ENCODE results near the gene RNF115.
A peak's percentile ranks its signal among the peaks of the same experiment; 100 is the strongest.
"Not testable (repeated sequence)": the region's sequence is repeated elsewhere in the genome, so short reads cannot be mapped to it uniquely, and the experiment has no call there.

Gene RNF115

DNA sequence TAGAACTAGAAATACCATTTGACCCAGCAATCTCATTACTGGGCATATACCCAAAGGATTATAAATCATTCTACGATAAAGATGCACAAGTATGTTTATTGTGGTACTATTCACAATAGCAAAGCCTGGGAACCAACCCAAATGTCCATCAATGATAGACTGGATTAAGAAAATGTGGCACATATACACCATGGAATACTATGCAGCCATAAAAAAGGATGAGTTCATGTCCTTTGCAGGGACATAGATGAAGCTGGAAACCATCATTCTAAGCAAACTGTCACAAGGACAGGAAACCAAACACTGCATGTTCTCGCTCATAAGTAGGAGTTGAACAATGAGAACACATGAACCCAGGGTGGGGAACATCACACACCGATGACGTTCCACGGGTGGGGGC, 97.7 kb downstream of the RNF115 start:
- DNase-seq: not testable (repeated sequence)

DNA sequence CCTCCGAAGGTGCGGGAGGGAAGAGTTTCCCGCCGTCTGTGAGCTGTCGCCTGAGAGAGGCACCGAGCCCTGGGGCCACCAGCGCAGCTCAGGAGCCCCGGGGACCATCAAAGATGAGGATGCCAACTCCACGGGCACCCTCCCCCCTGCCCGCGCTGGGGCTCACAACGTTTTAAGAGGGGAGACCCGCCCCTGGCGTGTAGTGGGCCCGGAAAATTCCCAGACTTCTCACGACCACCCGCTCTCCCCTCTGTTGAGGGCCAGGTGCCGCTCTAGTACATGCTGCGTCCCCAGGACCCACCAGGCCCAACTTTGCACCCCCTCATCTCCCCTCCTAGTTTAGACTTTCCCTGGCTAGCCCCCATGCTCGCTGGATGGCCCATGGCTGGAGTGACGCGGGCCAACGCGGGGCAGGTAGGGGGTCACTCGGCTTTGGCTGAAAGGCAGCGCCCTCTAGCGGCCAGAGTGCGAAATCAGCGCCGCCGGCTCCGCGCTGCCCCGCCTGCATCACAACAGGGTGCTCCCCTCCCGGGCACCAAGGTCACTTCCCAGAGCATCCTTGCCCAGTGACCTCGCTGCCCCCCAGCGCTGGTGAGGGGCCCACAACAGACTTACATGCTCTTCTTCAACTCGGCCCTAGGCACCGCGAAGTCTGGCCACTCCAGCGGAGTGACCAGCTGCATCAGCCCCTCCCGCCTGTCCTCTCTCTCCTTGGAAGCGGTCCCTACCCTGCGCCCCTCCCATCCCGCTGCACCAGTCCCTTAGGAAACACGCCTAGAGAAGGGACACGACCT, 102.8 kb downstream of the RNF115 start:
- peak; percentile 59 for DNase-seq

DNA sequence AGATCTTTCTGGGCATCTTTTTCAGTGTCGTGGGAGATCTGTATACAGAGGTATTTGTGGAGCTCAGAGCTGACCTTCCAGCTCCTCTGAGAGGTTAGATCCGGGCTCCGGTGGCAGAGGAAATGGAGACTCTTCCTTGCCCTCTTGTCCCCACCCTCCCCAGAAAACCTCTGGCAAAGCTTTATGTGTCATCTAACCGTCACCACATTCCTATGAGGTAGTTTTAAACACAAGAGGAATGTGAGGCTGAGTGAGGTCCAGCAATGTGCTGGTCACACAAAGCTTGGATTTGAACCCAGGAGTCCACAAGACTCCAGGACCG, 103.4 kb downstream of the RNF115 start:
- DNase-seq: peak; percentile 83

DNA sequence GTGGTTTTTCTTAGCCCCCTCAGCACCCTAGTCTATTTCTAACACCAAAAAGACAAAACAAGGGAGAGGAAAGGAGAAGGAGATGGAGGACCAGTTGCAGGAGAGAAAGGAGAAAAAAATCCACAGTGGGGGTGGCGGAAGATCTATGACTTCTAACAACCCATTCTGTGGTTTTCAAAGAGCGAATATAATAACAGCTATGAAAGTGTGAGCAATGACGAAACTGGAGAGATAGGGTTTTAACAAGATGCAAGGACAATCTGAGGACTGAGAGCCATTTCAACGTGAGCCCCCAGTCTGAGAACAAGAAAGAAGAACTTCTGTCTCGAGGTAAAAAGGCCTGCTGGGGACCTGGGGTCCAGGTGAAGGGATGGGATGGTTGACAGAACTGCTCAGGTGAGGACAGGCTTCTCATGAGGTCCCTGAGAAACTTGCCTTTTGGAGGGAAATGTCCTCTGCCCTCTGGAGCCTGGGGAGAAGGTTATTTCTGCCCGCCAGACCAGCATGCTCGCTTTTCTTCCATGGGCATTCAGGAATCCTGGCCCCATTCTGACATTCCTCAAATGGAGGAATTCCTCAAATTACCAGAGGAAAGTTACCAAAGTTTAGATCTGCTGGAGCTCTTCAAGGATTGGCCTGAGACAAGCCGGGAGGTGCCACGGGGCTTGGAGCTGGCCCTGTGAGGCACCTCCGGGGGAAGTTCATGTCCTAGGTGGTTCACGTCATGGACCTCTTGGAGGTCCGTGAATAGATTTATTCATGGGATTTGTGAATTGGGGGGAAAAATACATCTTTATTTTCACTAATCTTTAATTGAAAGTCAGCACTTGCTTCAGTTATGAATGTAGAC, 104.4 kb downstream of the RNF115 start, which contains the start of gene CD160:
CD160 (plus strand) TSS at position 270 of the 850 bp plus-strand sequence. CDS start 8,829 bp downstream, outside the sequence.
- DNase-seq: no peak

DNA sequence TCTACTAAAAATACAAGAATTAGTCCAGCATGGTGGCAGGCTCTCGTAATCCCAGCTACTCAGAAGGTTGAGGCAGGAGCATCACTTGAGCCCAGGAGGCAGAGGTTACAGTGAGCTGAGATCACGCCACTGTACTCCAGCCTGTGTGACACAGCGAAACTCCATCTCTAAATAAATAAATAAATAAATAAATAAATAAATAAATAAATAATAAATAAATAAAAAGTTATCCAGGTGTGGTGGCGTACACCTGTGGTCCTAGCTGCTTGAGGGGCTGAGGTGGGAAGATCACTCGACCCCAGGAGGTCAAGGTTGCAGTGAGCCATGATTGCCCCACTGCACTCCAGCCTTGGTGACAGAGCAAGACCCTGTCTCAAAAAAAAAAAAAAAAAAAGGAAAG, 105.4 kb downstream of the RNF115 start:
- not testable (repeated sequence) for DNase-seq

DNA sequence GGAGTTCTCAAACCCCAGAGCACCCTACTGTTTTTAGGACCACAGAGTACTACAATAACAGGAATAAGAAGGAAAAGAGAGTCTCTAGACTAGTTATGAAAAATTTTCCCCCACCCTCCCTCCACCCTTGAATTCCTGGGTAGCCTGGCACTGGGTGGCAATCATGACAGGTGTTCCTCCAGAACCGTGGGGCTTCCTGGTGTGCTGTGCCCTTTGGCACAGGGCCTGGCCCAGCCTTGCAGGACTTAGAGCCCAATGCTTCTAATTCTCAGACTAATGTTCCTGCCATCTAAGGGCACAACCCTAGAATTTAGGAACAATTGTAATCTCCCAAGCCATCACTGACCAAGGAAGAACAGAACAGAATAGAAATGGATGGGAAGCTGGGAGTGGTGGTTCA, 106.1 kb downstream of the RNF115 start:
- DNase-seq: no peak

DNA sequence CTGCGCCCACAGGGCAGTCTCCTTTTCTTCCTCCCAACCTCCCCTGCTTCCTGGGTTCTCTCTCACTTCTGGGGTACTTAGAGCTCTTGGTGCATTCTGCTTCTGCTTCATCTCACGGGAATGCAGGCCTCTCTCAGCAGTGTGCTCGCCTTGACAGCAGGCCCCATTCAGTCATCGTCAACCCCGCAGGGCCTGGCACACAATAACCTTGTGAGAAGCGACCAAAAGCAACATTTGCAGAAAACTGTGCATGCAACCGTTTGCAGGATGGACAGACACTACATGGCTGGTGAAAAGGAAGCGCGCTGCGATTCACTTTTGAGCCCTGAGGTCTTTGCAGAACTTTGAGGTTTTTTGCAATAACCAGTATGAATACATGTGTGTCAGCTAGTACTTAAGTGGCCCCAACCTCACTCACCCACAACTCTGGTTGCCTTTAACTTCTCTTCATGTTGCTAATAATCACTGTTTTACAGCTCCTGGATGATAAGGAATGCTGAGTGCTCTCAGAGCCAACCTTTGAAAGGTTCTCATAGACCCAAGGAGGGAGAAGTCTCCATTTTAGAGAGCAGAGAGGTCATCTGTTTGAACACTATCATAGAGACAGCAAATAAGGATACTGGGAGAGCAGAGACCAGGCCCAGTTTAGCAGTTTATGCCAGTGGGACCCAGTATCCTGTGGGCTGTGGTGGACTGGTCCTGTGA, 107.1 kb downstream of the RNF115 start:
- DNase-seq: no peak

DNA sequence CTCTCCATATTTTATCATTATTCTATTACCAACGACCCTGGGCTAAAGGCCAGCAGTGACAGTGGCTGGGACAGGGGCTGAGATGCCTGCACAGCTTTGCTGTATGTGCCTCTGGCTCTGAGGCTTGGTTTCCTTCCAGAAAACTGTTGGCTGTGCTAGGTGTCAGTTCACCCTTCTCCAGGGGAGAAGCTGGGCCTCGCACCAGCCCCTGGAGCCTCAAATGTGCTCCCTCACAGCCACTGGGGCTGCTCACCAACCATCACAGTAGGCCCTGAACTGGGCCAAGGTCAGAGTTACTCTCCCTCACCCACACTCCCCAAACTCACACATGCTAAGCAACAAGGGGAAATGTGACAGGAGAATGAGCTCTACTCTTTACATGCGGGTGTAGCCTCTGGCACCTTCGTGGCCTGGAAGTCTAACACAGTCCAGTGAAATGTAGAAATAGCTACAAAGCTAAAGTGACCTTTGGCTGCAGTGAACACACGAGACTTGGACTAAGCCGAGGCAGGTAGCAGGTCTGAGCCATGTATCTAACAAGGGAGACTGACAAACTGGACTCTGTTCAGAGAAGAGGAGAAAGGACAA, 109.3 kb downstream of the RNF115 start:
- no peak for DNase-seq

DNA sequence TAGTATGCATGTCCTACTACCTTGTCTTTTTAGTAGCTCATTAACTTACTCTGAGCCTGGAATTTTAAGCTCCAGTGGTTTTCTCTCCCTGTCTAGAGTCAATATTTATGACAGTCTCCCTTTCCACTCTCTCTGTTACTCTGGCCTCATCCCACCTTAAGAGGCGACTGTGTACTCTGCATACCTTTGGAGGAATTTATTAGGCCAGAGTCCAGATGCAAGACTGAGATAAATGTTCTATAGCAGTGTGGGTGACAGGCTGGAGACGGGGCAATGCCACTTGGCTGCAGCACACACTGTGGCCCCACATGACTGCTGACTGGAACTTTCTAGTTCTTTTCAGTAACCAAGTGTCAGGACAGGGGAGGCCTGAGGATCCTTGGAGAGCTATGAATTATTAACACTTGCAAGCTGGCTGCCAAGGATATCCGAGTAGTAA, 112.7 kb downstream of the RNF115 start:
- no peak for DNase-seq

DNA sequence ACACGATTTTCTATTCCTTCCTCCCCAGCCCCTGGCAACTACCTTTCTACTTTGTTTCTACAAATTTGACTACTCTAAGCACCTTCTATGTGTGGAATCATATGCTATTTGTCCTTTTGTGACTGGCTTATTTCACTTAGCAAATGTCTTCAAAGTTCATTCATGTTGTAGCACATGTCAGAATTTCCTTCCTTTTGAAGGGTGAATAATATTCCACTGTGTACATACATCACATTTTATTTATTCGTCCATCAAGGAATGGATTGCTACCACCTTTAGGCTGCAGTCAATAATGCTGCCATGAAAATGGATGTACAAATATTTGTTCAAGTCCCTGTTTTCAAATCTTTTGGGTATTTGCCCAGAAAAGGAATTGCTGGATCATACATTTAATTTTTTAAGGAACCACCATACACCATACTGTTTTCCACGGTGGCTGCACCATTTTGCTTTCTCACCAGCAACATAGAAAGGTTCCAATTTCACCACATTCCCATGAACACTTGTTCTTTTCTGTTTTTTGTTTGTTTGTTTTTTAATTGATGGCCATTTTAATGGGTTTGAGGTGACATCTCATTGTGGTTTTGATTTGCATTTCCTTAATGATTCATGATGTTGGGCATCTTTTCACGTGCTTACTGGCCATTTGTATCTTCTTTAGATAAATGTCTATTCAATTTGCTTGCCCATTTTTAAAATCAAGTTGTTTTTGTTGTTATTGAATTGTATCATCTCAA, 113.4 kb downstream of the RNF115 start:
- DNase-seq: no peak

DNA sequence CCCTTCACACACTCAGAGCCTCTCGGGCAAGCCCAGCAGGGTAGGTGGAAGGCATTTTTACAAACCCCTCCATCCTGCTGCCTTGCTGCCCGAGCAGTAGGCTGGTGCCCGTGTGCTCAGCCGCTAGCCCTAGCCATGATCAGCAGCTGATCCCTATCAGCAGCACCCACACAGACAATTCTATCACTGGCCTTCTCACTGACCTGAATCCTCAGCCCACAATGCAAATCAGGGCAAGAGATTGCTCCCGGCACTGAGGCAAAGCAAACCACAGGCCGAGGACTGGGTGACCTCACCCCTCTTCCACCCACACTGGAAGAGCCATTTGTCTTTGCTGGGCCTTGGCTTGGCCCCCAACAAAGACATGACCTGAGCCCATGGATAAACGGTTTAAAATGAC, 115.8 kb downstream of the RNF115 start:
- no peak for DNase-seq

DNA sequence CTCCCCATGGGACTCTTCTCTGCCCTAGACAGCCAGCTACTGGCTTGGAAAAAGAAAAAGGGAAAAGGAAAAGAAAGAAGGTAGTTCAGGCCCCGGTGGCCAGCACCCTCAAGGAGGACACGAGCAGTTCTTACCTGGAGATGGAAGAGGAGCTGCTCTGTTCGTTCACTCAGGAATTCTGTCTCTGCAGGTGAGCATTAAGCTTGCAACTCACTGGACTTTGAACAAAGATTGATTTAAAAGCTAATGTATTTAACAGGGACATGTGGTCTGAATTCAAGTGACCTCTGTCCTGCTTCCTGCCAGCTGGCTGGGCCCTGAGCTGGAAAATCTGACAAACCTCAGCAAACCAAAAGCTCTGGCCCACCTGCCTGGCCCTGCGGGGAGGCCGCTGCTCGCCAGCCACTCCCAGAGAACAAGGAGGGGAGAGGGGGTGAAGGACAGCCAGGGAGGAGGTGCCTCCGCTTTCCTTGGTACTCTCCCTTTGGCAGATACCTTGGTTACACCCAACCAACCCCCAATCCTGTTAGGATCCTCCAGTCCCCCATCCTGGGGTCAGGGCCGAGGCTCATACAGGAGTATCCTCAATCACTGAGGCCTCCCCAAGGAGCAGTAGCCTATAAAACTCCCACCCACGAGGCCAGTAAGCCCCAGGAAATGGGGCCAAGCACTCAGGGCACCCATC, 116.6 kb downstream of the RNF115 start, which contains the start of gene PDZK1:
PDZK1 (minus strand) TSS at position 186 of the 685 bp plus-strand sequence. CDS start 19,347 bp downstream, outside the sequence.
- no peak for DNase-seq

DNA sequence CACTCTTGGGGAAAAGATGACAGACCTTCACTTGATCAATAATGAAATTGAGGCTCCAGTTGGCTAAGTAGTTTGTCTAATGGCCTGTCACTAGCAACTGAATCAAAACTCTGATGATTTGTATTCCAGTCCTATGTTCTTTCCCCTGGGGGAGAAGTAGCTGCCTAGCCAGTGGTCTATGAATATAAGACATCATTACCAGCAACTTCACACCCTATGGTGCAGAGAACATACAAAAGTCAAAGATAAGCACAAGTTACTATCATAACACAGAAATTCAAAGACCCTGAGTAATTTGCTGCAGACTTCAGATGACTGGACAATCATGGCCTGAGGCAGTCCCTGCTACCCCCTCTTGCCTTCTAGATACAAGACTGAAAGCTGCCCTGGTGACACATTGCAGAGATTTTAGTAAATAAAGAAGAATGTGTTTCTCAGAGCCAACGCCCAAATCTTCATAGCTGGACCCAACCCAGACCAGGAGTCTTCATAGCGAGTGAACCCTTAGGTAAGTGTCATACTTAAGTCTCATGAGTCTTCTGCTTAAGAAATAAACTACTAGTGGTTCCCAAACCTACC, 117.7 kb downstream of the RNF115 start:
- peak; percentile 31 for DNase-seq

DNA sequence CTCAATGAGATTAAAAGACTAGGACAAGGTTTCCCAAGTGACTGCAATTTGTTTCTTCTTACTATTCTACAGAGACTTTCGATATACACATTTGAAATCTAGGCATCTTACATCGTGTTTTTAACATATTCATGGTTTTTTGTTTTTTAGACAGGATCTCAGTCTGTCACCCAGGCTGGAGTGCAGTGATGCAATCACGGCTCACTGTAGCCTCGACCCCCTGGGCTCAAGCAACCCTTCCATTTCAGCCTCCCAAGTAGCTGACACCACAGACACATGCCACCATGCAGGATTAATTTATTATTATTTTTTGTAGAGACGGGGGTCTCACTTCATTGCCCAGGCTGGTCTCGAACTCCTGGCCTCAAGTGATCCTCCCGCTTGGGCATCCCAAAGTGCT, 118.3 kb downstream of the RNF115 start:
- DNase-seq: no peak

DNA sequence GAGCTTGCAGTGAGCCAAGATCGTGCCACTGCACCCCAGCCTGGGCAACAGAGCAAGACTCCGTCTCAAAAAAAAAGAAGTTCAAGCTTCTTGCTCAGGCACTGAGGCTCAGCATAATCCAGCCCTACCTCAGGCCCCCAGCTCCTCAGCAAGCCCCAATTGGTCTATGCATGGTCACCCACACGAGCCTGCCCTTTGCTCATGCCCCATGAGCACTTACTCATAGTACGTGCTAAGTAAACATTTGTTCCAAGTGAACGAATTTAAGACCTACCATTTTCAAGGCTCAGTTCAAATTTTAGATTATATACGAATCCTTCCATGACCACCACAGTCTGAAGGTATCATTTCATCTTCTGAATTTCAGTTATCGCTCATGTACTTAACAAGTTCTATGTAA, 121.1 kb downstream of the RNF115 start:
- no peak for DNase-seq

DNA sequence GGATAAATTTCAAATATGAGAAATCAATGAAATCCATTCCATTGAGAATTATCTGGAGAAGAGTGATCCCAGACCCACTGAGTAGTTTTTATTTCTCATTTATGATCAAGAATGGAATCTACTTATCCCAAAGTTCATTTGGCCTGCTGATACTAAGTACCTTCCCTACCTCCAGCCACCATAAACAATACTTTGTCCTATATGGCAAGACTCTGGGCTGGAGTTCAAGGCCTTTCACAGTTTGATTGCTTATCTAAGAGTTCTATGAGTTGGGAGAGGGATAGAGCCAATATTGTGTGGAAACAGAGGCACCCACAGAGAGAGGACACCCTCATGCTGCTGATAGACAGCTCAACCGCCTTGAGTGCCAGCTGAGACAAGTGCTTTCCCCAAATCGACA, 121.8 kb downstream of the RNF115 start:
- no peak for DNase-seq

DNA sequence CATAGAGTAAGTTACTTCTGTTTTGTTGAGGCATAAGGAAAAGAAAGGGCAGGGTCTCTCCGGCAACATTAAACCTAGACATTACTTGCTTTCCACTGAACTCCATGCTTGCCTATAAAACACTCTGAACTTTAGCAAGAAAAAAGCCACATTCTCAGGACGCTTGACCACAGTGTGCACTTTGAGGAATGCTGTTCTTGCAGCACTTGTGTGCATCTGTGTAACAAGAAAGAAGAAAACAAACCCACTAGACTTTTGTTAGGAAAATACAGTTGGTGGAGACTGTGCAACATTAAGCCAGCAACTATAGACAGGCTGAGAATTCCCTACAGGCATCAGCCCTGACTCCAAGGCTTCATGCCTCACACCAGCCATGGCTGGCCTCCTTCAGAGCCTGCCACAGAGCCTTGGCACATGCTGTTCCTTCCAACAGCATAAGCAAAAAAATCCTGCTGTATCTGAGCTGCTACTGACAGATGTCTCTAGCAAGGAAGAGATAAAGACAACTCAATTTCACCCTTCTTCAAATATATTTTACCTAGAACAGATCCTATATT, 122.5 kb downstream of the RNF115 start:
- DNase-seq: no peak

DNA sequence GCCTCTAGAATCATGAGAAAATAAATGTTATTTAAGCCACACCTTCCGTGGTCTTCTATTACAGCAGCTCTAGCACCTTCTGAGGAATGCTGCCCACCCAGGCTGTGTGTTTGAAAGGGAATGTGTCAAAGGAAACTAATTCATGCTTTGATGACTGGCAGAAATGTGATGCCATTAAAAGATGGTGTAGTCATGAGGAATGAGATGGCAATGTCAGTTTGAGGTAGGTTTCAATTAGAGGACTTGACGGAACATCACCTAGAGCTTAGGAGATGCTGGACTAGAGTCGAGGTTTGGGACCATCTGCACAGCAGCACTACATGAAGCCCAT, 127.3 kb downstream of the RNF115 start:
- no peak for DNase-seq

DNA sequence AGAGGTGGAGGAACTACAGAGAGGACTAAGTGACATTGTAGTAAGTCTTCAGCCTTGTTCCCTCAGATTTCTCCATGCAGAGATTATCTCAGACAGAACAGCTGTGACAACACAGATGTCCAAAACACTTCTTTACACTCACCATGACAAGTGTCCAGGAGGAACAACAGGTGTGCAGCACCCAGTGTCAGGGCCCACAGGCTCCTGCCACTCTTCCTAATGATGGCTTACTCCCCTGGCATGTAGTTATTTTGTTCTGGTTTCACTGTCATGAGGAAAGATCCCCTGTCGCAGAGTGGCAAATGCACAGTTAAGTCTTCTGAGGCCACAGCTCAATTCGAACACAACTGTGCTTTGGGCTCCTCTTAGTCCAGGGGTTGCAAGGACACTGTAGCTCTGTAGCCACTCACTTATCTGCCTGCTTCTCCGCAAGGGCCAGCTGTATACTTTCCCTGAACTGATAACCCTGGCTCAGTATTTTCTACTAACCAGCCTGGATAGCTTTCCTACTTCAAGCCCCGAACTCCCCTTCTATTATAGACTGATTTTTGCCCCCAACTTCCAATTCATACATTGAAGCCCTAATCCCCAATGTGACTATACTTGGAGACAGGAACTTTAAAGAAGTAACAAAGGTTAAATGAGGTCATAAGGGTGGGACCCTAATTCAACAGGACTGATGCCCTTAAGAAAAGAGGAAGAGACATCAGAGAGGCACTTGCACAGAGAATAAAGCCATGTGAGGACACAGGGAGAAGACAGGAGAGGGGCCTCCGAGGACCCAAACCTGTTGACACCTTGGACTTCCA, 127.9 kb downstream of the RNF115 start:
- no peak for DNase-seq

DNA sequence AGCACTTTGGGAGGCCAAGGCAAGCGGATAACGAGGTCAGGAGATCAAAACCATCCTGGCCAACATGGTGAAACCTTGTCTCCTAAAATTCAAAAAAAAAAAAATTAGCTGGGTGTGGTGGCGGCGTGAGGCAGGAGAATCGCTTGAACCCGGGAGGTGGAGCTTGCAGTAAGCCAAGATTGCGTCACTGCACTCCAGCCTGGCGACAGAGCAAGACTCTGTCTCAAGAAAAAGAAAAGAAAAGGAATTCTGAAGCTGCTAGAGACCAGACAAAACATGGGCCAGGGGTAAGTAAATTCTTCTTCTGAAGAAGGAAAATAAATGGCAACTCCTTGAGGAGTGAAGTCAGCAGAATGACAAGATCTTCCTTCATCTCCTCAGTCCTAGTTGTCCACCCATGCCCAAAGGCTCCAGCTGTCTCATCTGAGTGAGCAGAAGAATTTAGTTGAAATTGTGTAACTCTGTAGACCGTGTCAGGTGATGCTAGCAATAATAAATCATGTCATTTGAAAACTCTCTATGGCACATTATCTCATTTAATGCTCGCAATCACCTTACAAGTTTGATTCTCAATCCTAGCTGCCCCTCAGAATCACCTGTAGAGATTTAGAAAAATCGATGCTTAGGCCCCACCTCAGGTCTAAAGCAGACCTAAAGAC, 131.0 kb downstream of the RNF115 start:
- DNase-seq: no peak

All from fibroblast of upper back skin (primary cell).